Right cardiac atrium (tissue), 5 donors: ENCODE results near the gene CBLB. TPM values are rescaled to one million over a fixed set of nuclear protein-coding genes. Genes with fewer than 3 reads are reported as not detected.

Experiments used
- ATAC-seq, 2 donors: fragments of 200-7000 bp; cut with Tn5 transposase; one replicate each; pipeline versions ENCODE4 v1.8.0 to v1.9.1; 2020; ENCODE audit warnings: moderate library complexity in 2 of 2, mild to moderate bottlenecking in 1 of 2
- DNase-seq, 3 donors: peaks; one replicate each; pipeline ENCODE4 v3.0.0-alpha.2; 2020
- H3K27ac ChIP-seq: one replicate; pipeline ENCODE4 v1.5.1; 2013; ENCODE audit warnings: mild to moderate bottlenecking, low read length, control low read depth, moderate library complexity
- H3K27me3 ChIP-seq: one replicate; pipeline ENCODE4 v1.6.1; 2013; ENCODE audit not compliant: control insufficient read depth, insufficient read depth
- H3K4me1 ChIP-seq: one replicate; pipeline ENCODE4 v1.6.1; 2013; ENCODE audit warnings: low read length; ENCODE audit not compliant: control insufficient read depth, insufficient read depth
- H3K4me3 ChIP-seq: one replicate; pipeline ENCODE4 v1.5.1; 2013; ENCODE audit warnings: low read length, control low read depth
- H3K9me3 ChIP-seq: one replicate; pipeline ENCODE4 v1.6.1; 2013; ENCODE audit warnings: low read length; ENCODE audit not compliant: control insufficient read depth
- WGBS: extraction: QIAGEN DNeasy Blood & Tissue Kit; methylation state at CpG from one replicate; pipeline ENCODE4 v1.1.7; 2013; 5-methylcytosine and 5-hydroxymethylcytosine counted together
- intact Hi-C, 4 donors: fragments of 100-400 bp; cut with DNase I; formaldehyde crosslinking; loops; one replicate each; pipeline versions ENCODE4 v1.11.0 to v1.14.0; 2022 to 2023
- long read RNA-seq, 4 donors: library from polyadenylated mRNA; unstranded; transcript quantifications; one replicate each; pipeline ENCODE4 v2.0.0, GENCODE V29; 2020 to 2021
- polyA plus RNA-seq: library from polyadenylated mRNA; stranded (reverse); fragments of 200-250 nt; gene quantifications from one replicate; pipeline ENCODE4 v1.2.3, GENCODE V29; 2013
- total RNA-seq, 4 donors: library from RNA; stranded (reverse); fragmentation: NEBNext Ultra II Directional; extraction: Animal tissue kit (Norgen Biotek cat#: 25700); gene quantifications; one replicate each; pipeline ENCODE4 v1.2.1, GENCODE V29; 2021
- donor health status: healthy with polysubstance abuse.
- donor health status: DM: no; HTN: yes; CAD: no.
- donor health status: DM: no; HTN: no; CAD: no.
- donor health status: DM: no; HTN: yes; CAD: no; lungs with severe emphysema.
- donor health status: DM: yes; HTN: yes; CAD: no.

Gene CBLB
- total RNA-seq: 10 to 100 TPM; 36.6 to 45.0 (median 43.0) TPM
- 18.0 TPM for polyA plus RNA-seq
- long read RNA-seq, donor 1, full-length matches to known transcripts: 6 of 22 reads
- long read RNA-seq, donor 1, partial matches to known transcripts: 8 of 22 reads
- long read RNA-seq, donor 1, other reads (novel, unspliced or antisense): 8 of 22 reads
- long read RNA-seq, donor 2, full-length matches to known transcripts: 5 of 14 reads
- long read RNA-seq, donor 2, partial matches to known transcripts: 2 of 14 reads
- long read RNA-seq, donor 2, other reads (novel, unspliced or antisense): 7 of 14 reads
- long read RNA-seq, donor 3, full-length matches to known transcripts: 6 of 36 reads
- long read RNA-seq, donor 3, partial matches to known transcripts: 14 of 36 reads
- long read RNA-seq, donor 3, other reads (novel, unspliced or antisense): 16 of 36 reads
- long read RNA-seq, donor 4, full-length matches to known transcripts: 2 of 14 reads
- long read RNA-seq, donor 4, partial matches to known transcripts: 5 of 14 reads
- long read RNA-seq, donor 4, other reads (novel, unspliced or antisense): 7 of 14 reads

- WGBS: under 1% methylated on average over 66 of the region's 68 CpGs
- H3K4me3 ChIP-seq: peak within 1 kb of the TSS; percentile 64
- H3K9me3 ChIP-seq: no peaks in the 10 kb centered on the region
- DNase-seq (peak; percentile 93 to 97 (median 97)), ATAC-seq (peak; percentile 98)
- peak within 1 kb of the TSS; percentile 84 for H3K27ac ChIP-seq
- no peaks in the 10 kb centered on the region for H3K4me1 ChIP-seq
- no peaks in the 10 kb centered on the region for H3K27me3 ChIP-seq
- intact Hi-C loops: loop anchor here in 3 of 4 donors (10.0 kb wide), 3 partner anchors 154 to 184 kb away; no protein-coding TSS in a partner anchor
Measured at GRCh38 chr3:105868742-105869530, at the start of gene CBLB. TSS of gene CBLB (minus strand) at chr3:105869012. CDS start at chr3:105867577, 1,435 bp downstream.

GRCh38 chr3:105916767-105917166 lies 48.0 kb upstream of the CBLB start:
- 93% methylated on average over 2 of the region's 2 CpGs for WGBS
- no peaks in the 10 kb centered on the region for H3K27me3 ChIP-seq
- no peaks in the 10 kb centered on the region for H3K9me3 ChIP-seq
- DNase-seq (no peak), ATAC-seq (no peak)
- intact Hi-C loops: no loop called here
- no peak overlapping the region for H3K27ac ChIP-seq
- H3K4me3 ChIP-seq: no peak overlapping the region
- H3K4me1 ChIP-seq: no peaks in the 10 kb centered on the region

GRCh38 chr3:105915524-105915923 lies 46.7 kb upstream of the CBLB start:
- Histone ChIP-seq H3K27ac (no peak overlapping the region), H3K4me1 (no peaks in the 10 kb centered on the region), H3K9me3 (no peaks in the 10 kb centered on the region), H3K27me3 (no peaks in the 10 kb centered on the region), H3K4me3 (no peak overlapping the region)
- WGBS: 95% methylated on average over 2 of the region's 2 CpGs
- intact Hi-C loops: no loop called here
- DNase-seq: no peak
- no peak for ATAC-seq

- H3K27ac ChIP-seq: no peak overlapping the region
- 95% methylated on average over 7 of the region's 7 CpGs for WGBS
- H3K9me3 ChIP-seq: no peaks in the 10 kb centered on the region
- intact Hi-C loops: no loop called here
- H3K27me3 ChIP-seq: no peaks in the 10 kb centered on the region
- H3K4me1 ChIP-seq: no peaks in the 10 kb centered on the region
- H3K4me3 ChIP-seq: no peak overlapping the region
- DNase-seq (no peak), ATAC-seq (no peak)
Measured at GRCh38 chr3:105913616-105914015, 44.8 kb upstream of the CBLB start.

GRCh38 chr3:105912891-105913290 lies 44.1 kb upstream of the CBLB start:
- no peak for ATAC-seq
- H3K9me3 ChIP-seq: no peaks in the 10 kb centered on the region
- no peaks in the 10 kb centered on the region for H3K27me3 ChIP-seq
- no peaks in the 10 kb centered on the region for H3K4me1 ChIP-seq
- intact Hi-C loops: no loop called here
- no peak overlapping the region for H3K4me3 ChIP-seq
- no peak overlapping the region for H3K27ac ChIP-seq
- no peak for DNase-seq

- no peaks in the 10 kb centered on the region for H3K27me3 ChIP-seq
- ATAC-seq: no peak
- DNase-seq: no peak
- H3K9me3 ChIP-seq: no peaks in the 10 kb centered on the region
- no peak overlapping the region for H3K4me3 ChIP-seq
- no peak overlapping the region for H3K27ac ChIP-seq
- intact Hi-C loops: no loop called here
- H3K4me1 ChIP-seq: peaks cover 2% of the 10 kb centered on the region
Measured at GRCh38 chr3:105911496-105911895, 42.7 kb upstream of the CBLB start.

GRCh38 chr3:105907777-105908176 lies 39.0 kb upstream of the CBLB start:
- 23% methylated on average over 3 of the region's 3 CpGs for WGBS
- H3K27ac ChIP-seq: no peak overlapping the region
- H3K4me1 ChIP-seq: peaks cover 2% of the 10 kb centered on the region
- no peaks in the 10 kb centered on the region for H3K9me3 ChIP-seq
- intact Hi-C loops: no loop called here
- ATAC-seq (peak in 1 of 2 donors; percentile 39), DNase-seq (no peak)
- no peaks in the 10 kb centered on the region for H3K27me3 ChIP-seq
- H3K4me3 ChIP-seq: no peak overlapping the region

GRCh38 chr3:105906836-105907235 lies 38.0 kb upstream of the CBLB start:
- 9% methylated on average over 4 of the region's 4 CpGs for WGBS

GRCh38 chr3:105906345-105906744 lies 37.5 kb upstream of the CBLB start:
- DNase-seq (no peak), ATAC-seq (peak in 1 of 2 donors; percentile 29)
- H3K9me3 ChIP-seq: no peaks in the 10 kb centered on the region
- intact Hi-C loops: no loop called here
- WGBS: 58% methylated on average over 1 of the region's 1 CpG
- no peaks in the 10 kb centered on the region for H3K27me3 ChIP-seq
- no peak overlapping the region for H3K4me3 ChIP-seq
- peaks cover 2% of the 10 kb centered on the region for H3K4me1 ChIP-seq
- peak overlapping the region; percentile 1 for H3K27ac ChIP-seq

More at GRCh38 chr3:105906836-105907235, 38.0 kb upstream of the CBLB start:
- Histone ChIP-seq H3K4me1 (peaks cover 2% of the 10 kb centered on the region), H3K27me3 (no peaks in the 10 kb centered on the region), H3K9me3 (no peaks in the 10 kb centered on the region), H3K27ac (no peak overlapping the region), H3K4me3 (no peak overlapping the region)
- DNase-seq (peak in 1 of 3 donors; percentile 34), ATAC-seq (peak; percentile 84 to 93)
- intact Hi-C loops: no loop called here

- no peak overlapping the region for H3K27ac ChIP-seq
- H3K4me1 ChIP-seq: peaks cover 2% of the 10 kb centered on the region
- H3K27me3 ChIP-seq: no peaks in the 10 kb centered on the region
- intact Hi-C loops: no loop called here
- DNase-seq: no peak
- ATAC-seq: no peak
- no peaks in the 10 kb centered on the region for H3K9me3 ChIP-seq
- no peak overlapping the region for H3K4me3 ChIP-seq
- WGBS: 58% methylated on average over 1 of the region's 1 CpG
Measured at GRCh38 chr3:105905328-105905727, 36.5 kb upstream of the CBLB start.
